Measurements from ENCODE around the gene ZNF438. TPM values are rescaled to one million over a fixed set of nuclear protein-coding genes. Genes with fewer than 3 reads are reported as not detected.
"Not testable (repeated sequence)": the region's sequence is repeated elsewhere in the genome, so short reads cannot be mapped to it uniquely, and the experiment has no call there.

ZNF438 gene
- total RNA-seq, 2 experiments from 2014 or later: 3.1 to 3.7 TPM

- POLR2A ChIA-PET; H3K27ac Mint-ChIP-seq; intact Hi-C loops (cut with DNase I, micrococcal nuclease); H3K9me3 Mint-ChIP-seq (ENCODE audit: low read depth); ATAC-seq; CTCF ChIA-PET; DNase-seq; H3K36me3 Mint-ChIP-seq (ENCODE audit: low read depth); H3K4me3 Mint-ChIP-seq; H3K27me3 Mint-ChIP-seq: not testable (repeated sequence)
- peaks cover 13% of the 10 kb centered on the region for H3K4me1 Mint-ChIP-seq
These were observed 5.4 kb downstream of the ZNF438 start for GRCh38 chr10:31026279-31026678.

- ATAC-seq (no peak), DNase-seq (no peak)
- peaks cover 6% of the 10 kb centered on the region for H3K4me1 Mint-ChIP-seq
- H3K36me3 Mint-ChIP-seq (ENCODE audit: low read depth): no peaks in the 10 kb centered on the region
- no peak overlapping the region for H3K4me3 Mint-ChIP-seq
- H3K27me3 Mint-ChIP-seq: no peaks in the 10 kb centered on the region
- POLR2A ChIA-PET: no interaction called here
- intact Hi-C loops (cut with DNase I, micrococcal nuclease): no loop called here
- no peaks in the 10 kb centered on the region for H3K9me3 Mint-ChIP-seq (ENCODE audit: low read depth)
- CTCF ChIA-PET: interaction anchor here (0.8 kb wide), 1 partner anchor 308 kb away, joined by 6 read pairs; no protein-coding TSS in a partner anchor
- no peak overlapping the region for H3K27ac Mint-ChIP-seq
These were observed 6.5 kb downstream of the ZNF438 start for GRCh38 chr10:31025142-31025541.

GRCh38 chr10:31023558-31023957 is 8.1 kb downstream of the ZNF438 start:
- ATAC-seq (no peak), DNase-seq (no peak)
- Mint-ChIP-seq H3K4me3 (no peak overlapping the region), H3K27me3 (no peaks in the 10 kb centered on the region), H3K36me3 (ENCODE audit: low read depth) (no peaks in the 10 kb centered on the region), H3K27ac (no peak overlapping the region), H3K9me3 (ENCODE audit: low read depth) (no peaks in the 10 kb centered on the region), H3K4me1 (peaks cover 2% of the 10 kb centered on the region)
- ChIA-PET CTCF (interaction anchor here (0.6 to 1.2 kb wide), 2 partner anchors 9 to 18 kb away, joined by 3 read pairs; partner anchors contain the start of gene ZNF438), POLR2A (no interaction called here)
- intact Hi-C loops (cut with DNase I, micrococcal nuclease): no loop called here

- ChIA-PET CTCF (interaction anchor here (0.6 to 1.4 kb wide), 2 partner anchors 9 to 12 kb away, joined by 3 to 5 read pairs; partner anchors contain the start of gene ZNF438), POLR2A (no interaction called here)
- no peak overlapping the region for H3K27ac Mint-ChIP-seq
- H3K4me1 Mint-ChIP-seq: peaks cover 2% of the 10 kb centered on the region
- no peaks in the 10 kb centered on the region for H3K36me3 Mint-ChIP-seq (ENCODE audit: low read depth)
- intact Hi-C loops (cut with DNase I, micrococcal nuclease): no loop called here
- H3K4me3 Mint-ChIP-seq: no peak overlapping the region
- H3K9me3 Mint-ChIP-seq (ENCODE audit: low read depth): no peaks in the 10 kb centered on the region
- DNase-seq (no peak), ATAC-seq (no peak)
- H3K27me3 Mint-ChIP-seq: no peaks in the 10 kb centered on the region
These were observed 11.5 kb downstream of the ZNF438 start for GRCh38 chr10:31020209-31020608.

GRCh38 chr10:31018962-31019361 is 12.7 kb downstream of the ZNF438 start:
- Mint-ChIP-seq H3K36me3 (ENCODE audit: low read depth) (no peaks in the 10 kb centered on the region), H3K4me3 (no peak overlapping the region), H3K27ac (no peak overlapping the region), H3K4me1 (peaks cover 2% of the 10 kb centered on the region), H3K27me3 (no peaks in the 10 kb centered on the region), H3K9me3 (ENCODE audit: low read depth) (no peaks in the 10 kb centered on the region)
- ATAC-seq (no peak), DNase-seq (no peak)
- CTCF ChIA-PET: interaction anchor here (1.1 kb wide), 1 partner anchor 9 kb away, joined by 3 read pairs; no protein-coding TSS in a partner anchor
- intact Hi-C loops (cut with DNase I, micrococcal nuclease): no loop called here
- POLR2A ChIA-PET: no interaction called here

- CTCF ChIA-PET: no interaction called here
- intact Hi-C loops (cut with DNase I, micrococcal nuclease): no loop called here
- H3K4me3 Mint-ChIP-seq: no peak overlapping the region
- H3K36me3 Mint-ChIP-seq (ENCODE audit: low read depth): no peaks in the 10 kb centered on the region
- POLR2A ChIA-PET: no interaction called here
- DNase-seq (no peak), ATAC-seq (no peak)
- H3K27ac Mint-ChIP-seq: no peak overlapping the region
- peaks cover 2% of the 10 kb centered on the region for H3K4me1 Mint-ChIP-seq
- H3K9me3 Mint-ChIP-seq (ENCODE audit: low read depth): no peaks in the 10 kb centered on the region
- H3K27me3 Mint-ChIP-seq: no peaks in the 10 kb centered on the region
These were observed 13.3 kb downstream of the ZNF438 start for GRCh38 chr10:31018356-31018750.

- CTCF ChIA-PET: no interaction called here
- H3K27me3 Mint-ChIP-seq: no peaks in the 10 kb centered on the region
- H3K27ac Mint-ChIP-seq: no peak overlapping the region
- H3K4me1 Mint-ChIP-seq: peaks cover 2% of the 10 kb centered on the region
- H3K4me3 Mint-ChIP-seq: no peak overlapping the region
- DNase-seq (no peak), ATAC-seq (no peak)
- intact Hi-C loops (cut with DNase I, micrococcal nuclease): no loop called here
- H3K36me3 Mint-ChIP-seq (ENCODE audit: low read depth): no peaks in the 10 kb centered on the region
- POLR2A ChIA-PET: no interaction called here
- H3K9me3 Mint-ChIP-seq (ENCODE audit: low read depth): no peaks in the 10 kb centered on the region
These were observed 13.9 kb downstream of the ZNF438 start for GRCh38 chr10:31017534-31018355.

- intact Hi-C loops (cut with DNase I, micrococcal nuclease): no loop called here
- peaks cover under 1% of the 10 kb centered on the region for H3K4me1 Mint-ChIP-seq
- DNase-seq (no peak), ATAC-seq (no peak)
- no peaks in the 10 kb centered on the region for H3K9me3 Mint-ChIP-seq (ENCODE audit: low read depth)
- POLR2A ChIA-PET: no interaction called here
- no peak overlapping the region for H3K27ac Mint-ChIP-seq
- CTCF ChIA-PET: no interaction called here
- H3K27me3 Mint-ChIP-seq: no peaks in the 10 kb centered on the region
- H3K36me3 Mint-ChIP-seq (ENCODE audit: low read depth): no peaks in the 10 kb centered on the region
- no peak overlapping the region for H3K4me3 Mint-ChIP-seq
These were observed 17.3 kb downstream of the ZNF438 start for GRCh38 chr10:31014161-31014875.

GRCh38 chr10:31013331-31013730 is 18.3 kb downstream of the ZNF438 start:
- intact Hi-C loops (cut with DNase I, micrococcal nuclease): no loop called here
- no peak overlapping the region for H3K27ac Mint-ChIP-seq
- DNase-seq: no peak
- H3K36me3 Mint-ChIP-seq (ENCODE audit: low read depth): no peaks in the 10 kb centered on the region
- ChIA-PET POLR2A (no interaction called here), CTCF (interaction anchor here (0.8 kb wide), 1 partner anchor 18 kb away, joined by 3 read pairs; the partner anchor contains the start of gene ZNF438)
- H3K27me3 Mint-ChIP-seq: no peaks in the 10 kb centered on the region
- no peaks in the 10 kb centered on the region for H3K9me3 Mint-ChIP-seq (ENCODE audit: low read depth)
- no peak overlapping the region for H3K4me3 Mint-ChIP-seq
- peaks cover under 1% of the 10 kb centered on the region for H3K4me1 Mint-ChIP-seq
- ATAC-seq: no peak

- Mint-ChIP-seq H3K9me3 (ENCODE audit: low read depth) (no peaks in the 10 kb centered on the region), H3K27ac (no peak overlapping the region), H3K4me1 (peaks cover 7% of the 10 kb centered on the region), H3K4me3 (no peak overlapping the region), H3K27me3 (no peaks in the 10 kb centered on the region), H3K36me3 (ENCODE audit: low read depth) (no peaks in the 10 kb centered on the region)
- intact Hi-C loops (cut with DNase I, micrococcal nuclease): no loop called here
- POLR2A ChIA-PET: no interaction called here
- DNase-seq (no peak), ATAC-seq (no peak)
- CTCF ChIA-PET: no interaction called here
These were observed 20.0 kb downstream of the ZNF438 start for GRCh38 chr10:31011665-31012022.

- Mint-ChIP-seq H3K27me3 (no peaks in the 10 kb centered on the region), H3K36me3 (ENCODE audit: low read depth) (no peaks in the 10 kb centered on the region), H3K4me3 (no peak overlapping the region), H3K4me1 (peaks cover 11% of the 10 kb centered on the region), H3K9me3 (ENCODE audit: low read depth) (no peaks in the 10 kb centered on the region), H3K27ac (no peak overlapping the region)
- ATAC-seq (no peak), DNase-seq (no peak)
- CTCF ChIA-PET: no interaction called here
- intact Hi-C loops (cut with DNase I, micrococcal nuclease): no loop called here
- POLR2A ChIA-PET: no interaction called here
These were observed 20.5 kb downstream of the ZNF438 start for GRCh38 chr10:31011017-31011664.

All from activated CD4-positive, alpha-beta T cell treated with anti-CD3 and anti-CD28 coated beads for 36 hours (primary cell).